Putamen (tissue), 1 donor: ENCODE measurements around the gene SNW1.
"Not testable (repeated sequence)": the region's sequence is repeated elsewhere in the genome, so short reads cannot be mapped to it uniquely, and the experiment has no call there.

Experiments used
- DNase-seq: peaks from one replicate; pipeline ENCODE4 v3.0.0-alpha.2; 2016; ENCODE audit warnings: low spot score

SNW1 gene

DNA sequence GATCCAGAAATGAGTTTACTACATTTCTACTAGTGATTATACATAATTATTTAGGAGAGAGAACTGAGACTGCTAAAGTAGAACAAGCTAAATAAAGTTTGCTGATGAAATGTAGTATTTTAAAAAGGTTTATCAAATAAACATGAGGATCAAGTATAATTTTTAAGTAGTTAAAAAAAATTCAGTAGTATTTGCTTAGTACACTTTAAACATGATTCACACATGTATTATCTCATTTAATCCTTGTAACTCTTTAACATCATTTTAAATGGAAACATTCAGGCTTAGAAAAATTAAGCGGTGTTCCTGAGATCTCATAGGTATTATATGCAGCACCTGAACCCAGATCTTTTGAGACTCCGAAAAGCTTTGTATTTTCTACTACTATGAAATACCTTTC, 8.7 kb downstream of the SNW1 start:
- no peak for DNase-seq

DNA sequence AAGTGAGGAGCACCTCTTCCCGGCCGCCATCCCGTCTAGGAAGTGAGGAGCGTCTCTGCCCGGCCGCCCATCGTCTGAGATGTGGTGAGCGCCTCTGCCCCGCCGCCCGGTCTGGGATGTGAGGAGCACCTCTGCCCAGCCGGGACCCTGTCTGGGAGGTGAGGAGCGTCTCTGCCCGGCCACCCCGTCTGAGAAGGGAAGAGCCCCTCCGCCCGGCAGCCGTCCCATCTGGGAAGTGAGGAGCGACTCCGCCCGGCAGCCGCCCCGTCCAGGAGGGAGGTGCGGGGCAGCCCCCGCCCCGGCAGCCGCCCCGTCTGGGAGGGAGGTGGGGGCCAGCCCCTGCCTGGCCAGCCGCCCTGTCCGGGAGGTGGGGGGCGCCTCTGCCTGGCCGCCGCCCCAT, 13.5 kb downstream of the SNW1 start:
- DNase-seq: not testable (repeated sequence)

DNA sequence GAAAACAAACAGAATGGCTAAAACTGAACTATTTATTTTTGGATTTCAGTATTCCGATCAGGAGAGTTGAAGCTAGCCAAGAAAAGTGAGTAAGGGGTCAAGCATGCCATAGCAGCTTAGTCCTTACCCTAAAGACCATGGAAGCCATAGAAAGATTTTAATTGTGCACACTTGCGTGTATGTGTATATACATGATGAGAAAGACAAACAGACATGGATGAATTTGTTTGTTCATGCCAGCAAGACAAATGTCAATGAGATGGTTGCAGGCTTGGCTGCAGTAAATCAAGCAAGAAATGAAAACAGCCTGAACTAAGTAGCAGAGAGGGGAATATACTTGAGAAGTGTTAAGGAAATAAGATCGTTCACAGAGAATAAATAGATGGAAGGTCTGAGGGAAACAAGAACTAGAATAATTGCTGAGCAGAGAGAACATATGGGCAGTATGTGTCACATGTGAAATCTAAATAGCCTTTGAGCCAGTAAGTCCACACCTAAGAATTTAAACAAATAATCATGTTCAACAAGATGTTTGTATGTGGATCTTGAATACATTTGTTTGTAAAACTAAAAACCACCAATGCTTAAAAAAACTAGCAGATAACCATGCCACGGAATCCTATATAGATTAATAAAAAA, 14.8 kb downstream of the SNW1 start:
- DNase-seq: no peak

DNA sequence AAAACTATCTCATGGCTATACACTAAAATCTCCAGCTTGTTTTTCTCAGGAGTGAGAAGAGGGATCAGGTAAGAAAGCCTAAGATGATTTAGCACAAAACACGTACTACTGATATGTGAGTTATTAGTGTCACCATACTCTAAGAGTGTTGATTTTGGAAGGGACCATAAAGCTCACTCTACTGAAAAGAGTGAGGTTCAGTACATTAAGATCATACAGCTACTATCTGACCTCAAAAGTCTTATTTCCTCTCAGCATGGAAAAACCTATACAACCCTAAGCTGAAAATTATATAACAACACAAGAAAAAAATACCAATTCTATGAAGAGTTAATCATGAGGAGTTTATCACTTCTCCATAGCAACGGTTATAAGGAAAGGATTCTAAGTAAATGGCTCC, 19.5 kb downstream of the SNW1 start:
- DNase-seq: no peak

DNA sequence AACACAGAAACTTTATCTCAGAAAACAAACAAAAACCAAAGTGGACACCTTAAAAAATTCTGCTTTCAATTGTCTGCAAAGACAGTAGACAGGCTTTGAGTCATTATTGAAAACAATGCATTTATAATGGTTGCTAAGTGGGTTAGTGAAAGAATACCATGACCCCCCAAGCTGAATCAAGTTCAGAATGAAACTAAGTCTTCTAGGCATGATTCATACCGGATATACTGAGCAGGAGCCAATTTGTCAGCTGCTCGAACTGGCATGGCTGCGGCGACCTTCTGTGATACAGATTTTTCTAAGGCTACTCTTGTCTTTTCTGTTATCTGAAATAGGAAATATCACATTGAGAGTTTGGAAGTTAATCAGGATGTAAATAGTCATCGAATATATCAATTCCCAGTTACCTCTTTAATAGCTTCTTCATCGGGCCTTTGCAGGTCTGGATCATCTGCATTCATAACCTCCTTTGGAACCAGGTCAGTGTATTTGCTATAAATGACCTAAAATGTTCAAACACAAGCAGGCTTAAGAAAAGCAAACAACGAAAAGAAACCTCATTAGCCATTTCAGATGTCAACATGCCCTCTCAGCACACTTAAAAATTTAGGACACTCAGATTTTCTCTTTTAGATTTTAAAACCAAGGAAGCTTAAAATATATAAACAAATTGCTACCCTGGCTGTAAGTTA, 22.3 kb downstream of the SNW1 start:
- DNase-seq: no peak

DNA sequence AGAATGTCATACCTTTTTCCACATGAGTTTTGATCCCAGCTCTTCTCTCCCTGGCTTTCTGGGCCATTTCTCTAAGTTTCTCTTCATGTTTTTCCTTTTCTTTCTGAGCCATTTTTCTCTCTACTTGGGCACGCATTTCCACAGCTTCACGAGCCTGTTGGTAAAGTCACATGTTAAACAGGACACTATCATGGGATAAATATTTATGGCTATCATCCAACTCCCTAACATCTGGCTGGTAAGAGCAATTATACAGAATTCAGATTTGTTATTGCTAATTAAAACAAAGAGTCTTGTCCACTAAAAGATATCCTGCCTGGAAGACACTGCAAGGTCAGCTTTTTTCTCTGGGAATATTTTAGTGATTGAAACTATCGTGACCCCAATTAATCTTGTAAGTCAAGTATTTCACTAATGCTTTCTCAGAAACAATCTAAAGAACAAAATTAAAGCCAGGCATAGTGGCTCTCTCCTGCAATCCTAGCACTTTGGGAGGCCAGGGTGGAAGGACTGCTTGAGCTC, 29.9 kb downstream of the SNW1 start:
- no peak for DNase-seq

DNA sequence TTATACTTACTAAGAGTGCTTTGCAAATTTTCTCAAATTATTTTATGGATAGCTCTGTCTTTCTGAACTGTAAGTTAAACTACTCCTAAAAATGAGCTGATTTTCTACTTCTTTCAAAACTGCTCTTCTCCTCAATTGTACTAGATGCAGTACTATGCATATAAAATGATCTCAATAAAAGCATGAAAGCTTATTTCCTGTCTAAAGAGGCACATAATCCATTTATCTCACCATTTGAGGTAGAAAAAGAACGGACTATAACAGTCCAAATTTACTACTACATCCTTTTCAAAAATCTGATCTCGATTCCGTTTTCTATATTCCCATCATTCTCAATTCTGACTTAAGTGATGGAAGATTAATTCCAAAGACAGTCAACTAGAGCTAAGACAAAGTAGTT, 38.7 kb downstream of the SNW1 start:
- no peak for DNase-seq

DNA sequence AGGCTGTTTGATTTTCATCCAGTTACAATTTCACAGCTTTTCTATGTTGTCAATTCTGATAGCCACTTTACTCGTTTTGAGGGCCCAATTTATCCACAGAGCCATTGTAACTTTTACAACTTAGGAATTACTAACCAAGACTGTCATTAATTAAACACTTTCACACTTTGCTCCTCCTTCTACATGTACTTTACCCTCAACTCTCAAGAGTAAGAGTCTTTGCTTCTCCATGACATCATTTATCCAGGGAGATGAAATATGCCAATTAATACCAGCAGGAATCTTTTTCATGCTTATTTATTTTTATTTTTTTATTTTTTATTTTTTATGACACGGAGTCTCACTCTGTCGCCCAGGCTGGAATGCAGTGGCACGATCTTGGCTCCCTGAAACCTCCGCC, 39.5 kb downstream of the SNW1 start:
- DNase-seq: no peak

DNA sequence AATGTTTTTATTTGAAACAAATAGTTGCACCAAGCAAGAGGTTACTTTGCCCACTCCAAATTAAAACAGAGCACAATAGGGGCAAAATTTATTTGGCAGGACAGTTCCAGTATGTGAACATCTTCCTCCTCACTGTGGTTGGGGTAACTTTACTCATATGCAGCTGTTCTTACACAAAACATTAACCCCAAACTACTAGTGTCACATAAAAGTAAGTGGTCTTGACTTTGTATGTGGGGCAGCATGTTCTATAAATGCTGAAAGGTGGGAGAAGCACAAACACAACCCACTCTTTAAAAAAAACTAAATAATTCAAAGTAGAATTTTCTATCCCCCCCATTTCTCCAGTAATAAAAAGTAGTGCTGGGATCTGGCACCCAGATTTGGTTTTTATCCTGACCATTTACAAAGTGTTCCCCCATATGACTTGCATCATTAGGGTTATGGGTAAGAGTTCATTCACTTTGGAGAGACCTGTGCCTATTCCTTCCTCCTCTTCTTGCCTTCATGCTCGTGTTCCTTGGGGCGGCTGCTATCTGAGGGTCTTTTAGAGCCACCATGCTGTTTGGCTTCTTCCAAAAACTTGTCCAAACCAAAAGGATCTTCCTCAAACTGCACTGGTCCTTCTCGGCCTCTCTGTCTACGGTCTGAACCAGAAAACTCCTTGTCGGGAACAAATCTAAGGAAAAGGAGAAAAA, 43.2 kb downstream of the SNW1 start:
- no peak for DNase-seq

DNA sequence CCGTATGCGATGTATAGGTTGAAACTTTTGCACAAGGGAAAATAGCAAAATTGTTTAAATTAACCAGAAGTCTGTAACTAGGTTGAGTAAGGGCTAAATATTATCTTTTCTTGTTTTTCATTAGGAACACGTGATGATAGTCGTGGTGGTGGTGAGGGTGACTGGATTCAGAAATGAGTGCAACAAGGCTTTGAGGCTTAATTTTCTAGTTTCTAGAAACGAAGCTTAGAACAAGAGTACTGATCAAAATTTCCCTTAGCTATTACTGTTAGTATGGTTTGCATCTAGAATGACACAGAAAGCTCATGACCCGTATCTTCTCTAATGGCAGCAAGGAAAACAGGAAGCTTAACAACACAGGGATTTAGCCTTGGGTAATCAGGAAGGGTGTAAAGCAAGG, 46.0 kb downstream of the SNW1 start:
- no peak for DNase-seq

DNA sequence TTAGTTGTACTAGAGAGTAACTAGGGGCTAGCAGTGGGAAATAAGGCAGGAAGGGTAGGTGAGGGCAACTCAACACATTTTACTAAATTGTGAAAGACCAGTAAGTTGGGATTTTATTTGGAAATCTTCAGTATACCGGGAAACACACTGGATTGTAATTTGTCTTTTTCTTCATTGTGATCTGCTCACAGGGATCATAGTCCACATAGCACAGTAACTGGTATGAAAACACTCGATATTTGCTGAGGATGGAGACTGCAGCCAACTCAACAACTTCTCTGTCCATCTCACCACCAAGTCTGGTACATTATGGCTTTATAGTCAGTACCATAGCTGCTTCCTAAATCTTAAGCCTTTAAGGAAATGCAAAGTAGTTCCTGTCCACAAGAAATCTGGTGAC, 50.6 kb downstream of the SNW1 start:
- DNase-seq: no peak

DNA sequence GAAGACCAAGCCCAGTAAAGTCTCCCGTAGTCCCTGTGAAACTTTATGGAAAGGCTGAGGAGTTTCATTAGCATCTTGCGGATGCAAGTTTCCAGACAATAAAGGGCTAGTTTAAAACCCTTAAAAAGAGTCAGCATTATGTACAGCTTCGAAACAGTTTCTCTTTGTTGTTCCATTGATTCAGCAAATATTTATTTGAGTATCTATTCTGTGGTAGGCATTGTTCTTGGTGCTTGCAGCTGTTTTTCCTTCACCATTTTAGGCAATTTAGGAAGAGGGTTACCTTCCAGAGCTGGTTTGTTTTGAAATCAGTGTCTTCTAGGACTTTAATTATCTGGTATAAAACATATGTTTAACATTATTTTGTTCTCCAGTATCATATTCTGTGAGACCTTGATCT, 51.5 kb downstream of the SNW1 start:
- DNase-seq: peak; percentile 35

DNA sequence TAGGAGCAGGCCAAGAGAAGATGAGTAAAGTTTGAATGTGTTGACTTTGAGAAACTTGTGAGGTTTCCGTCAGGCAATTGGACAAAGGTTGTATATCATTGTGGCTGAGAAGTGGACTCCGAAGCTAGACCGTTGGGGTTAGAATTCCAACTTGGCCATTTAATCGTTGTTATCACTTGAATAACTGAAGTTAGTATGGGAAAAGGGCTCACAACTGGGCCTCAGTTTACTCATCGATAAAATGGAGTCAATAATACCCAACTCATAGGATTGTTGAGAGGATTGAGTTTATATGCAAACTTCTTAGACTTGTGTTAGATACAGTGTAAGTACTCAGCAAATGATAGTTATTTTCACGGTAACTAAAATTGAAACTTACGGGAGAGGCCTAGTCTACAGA, 52.2 kb downstream of the SNW1 start:
- DNase-seq: no peak

DNA sequence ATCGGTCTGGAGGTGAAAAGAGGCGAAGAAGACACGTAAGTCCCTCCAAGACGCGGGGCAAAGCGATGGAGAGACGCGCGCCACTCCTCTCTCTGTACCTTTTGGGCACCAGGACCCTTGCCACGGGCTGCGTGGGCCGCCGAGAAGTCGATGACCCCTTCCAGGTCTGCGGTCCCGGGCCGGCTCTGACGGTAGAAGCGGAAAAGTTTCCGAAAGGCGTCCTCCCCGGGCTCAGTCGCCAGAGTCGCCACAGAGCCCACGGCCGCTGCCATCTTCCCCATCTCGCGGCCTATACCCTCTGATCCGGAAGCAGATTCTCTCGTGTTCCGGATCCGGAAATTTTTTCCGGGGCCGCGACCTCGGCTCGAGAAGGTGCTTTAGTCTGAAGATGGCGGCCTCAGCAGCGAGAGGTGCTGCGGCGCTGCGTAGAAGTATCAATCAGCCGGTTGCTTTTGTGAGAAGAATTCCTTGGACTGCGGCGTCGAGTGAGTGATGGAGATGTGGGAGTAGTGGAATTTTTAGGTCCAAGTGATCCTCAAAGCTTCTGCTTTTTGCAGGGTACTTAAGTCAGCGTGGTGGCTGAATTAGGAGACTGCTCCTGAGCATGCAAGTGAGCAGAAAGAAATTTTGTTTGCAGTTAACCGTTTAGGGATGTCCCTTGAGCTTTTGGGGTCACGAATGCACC, 53.1 kb downstream of the SNW1 start, which contains the start of the genes ALKBH1 and SLIRP:
Gene ALKBH1 (minus strand): TSS at position 300 of the 685 bp plus-strand sequence. CDS start 19 bp downstream, at position 281.
Gene SLIRP (plus strand): TSS at position 380 of the 685 bp plus-strand sequence. CDS start 9 bp downstream, at position 389.
- DNase-seq: peak; percentile 93

DNA sequence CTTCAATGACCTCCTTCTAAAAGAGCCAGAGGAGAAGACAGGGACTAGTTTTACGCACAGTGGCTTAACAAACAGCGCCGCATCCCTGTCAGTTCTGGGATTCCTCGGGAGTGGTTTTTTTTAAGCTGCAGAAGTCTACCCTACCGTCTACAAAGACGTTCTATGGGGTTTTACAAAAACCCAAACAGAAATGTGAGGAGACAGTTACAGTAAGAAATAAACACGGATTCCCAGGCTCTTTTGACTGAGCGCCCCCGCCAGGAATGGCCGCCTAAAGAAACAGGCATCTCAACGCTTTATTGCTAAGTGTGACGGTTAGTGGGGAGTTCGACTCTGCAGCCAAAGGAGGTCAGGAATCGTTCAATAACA, 53.6 kb downstream of the SNW1 start:
- DNase-seq: peak; percentile 45

DNA sequence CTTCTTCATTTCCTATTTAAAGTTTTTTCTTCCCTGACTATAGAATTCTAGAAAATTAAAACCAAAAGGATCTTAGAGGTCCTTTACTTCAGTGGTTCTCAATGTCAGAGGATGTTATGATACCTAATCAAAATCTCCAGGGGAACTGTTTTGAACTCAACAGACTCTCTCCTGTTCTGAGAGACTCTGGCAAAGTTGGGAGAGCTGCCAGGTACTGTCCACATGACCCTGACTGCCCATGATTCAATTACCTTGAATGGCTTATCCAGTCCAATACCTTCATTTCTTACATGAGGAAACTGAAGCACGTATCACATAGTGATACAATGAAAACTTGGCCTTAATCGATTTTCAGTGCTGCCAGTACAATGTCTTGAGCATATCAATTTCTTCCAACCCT, 69.7 kb downstream of the SNW1 start:
- no peak for DNase-seq

DNA sequence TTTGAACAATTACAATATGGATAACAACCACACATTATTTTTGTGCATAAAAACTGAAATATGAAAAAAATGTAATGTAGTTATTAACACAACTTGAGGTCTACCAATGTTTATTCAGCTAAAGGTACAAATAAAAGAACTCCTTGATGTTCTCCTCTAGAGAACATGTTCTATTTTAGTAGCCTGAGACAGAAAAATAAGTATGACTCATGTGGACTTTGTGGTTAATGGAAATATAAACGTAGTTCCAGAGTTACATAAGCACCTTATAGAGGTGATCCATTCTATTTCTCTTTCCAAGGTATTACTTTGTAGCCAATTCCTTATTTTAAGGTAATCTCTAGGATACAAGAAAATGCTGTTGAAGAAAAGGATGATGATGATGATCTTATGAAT, 78.8 kb downstream of the SNW1 start:
- DNase-seq: peak; percentile 12

DNA sequence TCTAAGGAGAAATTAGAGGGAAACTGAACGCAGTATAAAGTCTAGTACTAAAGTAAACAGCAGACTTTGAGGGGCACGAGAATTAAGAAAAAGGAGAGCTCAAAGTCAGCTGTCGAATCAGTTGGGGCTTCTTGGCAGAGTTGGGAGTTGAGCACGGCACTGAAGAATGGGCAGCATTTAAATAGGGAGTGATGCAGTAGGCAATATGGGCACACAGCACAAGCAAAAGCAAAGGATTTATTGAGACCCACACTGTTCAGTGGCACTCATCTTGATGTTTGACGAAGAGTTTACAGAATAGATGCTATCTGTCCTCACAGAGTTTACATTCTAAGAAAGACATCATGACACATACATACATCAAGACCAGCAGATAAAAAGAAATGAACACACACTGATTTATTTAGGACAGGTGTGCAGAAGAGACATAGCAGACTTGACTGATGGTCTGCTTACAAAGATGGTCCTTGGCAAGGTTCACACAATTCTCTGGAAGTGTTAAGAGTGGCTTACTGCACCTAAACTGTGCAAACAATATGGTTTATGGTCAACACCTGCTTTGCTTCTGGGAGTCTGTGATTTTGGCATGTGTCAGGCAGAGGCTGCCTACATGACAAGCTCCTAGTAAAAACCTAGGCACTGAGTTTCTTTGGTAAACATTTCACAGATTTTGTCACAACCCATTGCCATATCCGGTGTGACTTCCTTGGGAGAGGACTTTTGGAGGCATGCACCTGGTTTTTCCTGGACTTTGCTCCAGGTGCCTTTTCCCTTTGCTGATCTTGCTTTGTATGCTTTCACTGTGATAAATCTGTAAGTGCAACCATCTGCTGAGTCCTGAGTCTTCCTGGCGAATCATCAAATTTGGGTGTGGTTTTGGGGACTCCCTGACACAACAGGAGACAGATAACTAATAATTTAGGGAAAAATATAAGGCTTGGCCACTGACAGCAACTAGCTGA, 79.5 kb downstream of the SNW1 start:
- DNase-seq: no peak

DNA sequence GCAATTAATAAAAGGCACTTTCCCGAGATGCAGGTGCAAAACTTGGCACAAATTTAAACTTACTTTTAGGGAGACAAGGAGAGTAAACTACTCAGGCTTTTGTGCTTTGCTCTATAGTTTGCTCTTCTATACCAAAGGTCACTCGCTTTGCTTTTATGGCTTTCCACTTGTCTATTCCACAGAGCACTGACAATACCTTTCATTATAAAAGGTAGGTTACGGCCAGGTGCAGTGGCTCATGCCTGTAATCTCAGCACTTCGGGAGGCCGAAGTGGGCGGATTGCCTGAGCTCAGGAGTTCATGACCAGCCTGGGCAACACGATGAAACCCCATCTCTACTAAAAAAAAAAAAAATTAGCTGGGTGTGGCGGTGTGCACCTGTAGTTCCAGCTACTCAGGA, 86.0 kb downstream of the SNW1 start:
- DNase-seq: no peak

DNA sequence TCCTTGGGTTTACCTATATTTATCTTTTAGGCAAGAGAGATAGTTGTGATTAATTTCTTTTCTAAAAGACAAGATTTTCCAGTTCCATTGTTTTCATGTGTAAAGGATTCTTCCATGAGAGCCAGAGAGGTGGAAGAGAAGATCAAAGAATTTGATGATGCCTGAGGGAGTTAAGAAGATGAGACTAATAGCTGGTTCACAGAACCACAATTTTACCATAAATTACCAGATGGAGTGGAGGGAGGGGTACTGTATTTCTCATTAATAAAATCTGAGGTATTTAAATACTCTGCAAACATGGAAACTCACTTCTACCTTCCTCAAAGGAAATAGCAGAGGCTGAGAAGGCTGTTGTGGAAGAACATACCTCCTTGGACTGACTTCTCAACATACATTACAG, 87.8 kb downstream of the SNW1 start:
- no peak for DNase-seq
